HG03064 (cell line): ENCODE results near the gene ATP8A2.

Experiments
- ATAC-seq: cut with Tn5 transposase; IDR thresholded peaks from one replicate; pipeline ENCODE4 v1.9.1; 2021; ENCODE audit warnings: low read depth; ENCODE audit not compliant: unreplicated experiment

Gene ATP8A2

GRCh38 chr13:25717666-25718197 is 346.0 kb downstream of the ATP8A2 start:
- no peak for ATAC-seq

GRCh38 chr13:25719666-25720065 is 347.9 kb downstream of the ATP8A2 start:
- no peak for ATAC-seq

DNA sequence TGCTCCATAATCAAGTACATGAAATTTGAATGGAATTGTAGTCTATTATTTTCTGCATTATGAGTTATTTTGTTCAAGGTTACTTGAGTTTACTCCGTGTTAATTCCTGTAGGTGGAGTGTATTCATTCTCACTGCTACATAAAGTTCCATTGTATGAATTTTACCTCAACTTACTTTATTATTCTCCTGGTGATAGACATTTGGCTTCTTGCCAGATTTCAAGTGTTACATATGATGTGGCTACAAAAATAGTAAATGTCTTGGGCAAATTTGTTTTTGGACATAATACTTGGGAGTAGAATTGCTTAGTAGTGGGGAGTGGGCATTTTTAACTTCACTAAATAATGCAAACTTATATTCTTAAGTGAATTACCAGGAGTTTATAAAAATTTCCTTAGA is 351.1 kb downstream of the ATP8A2 start:
- ATAC-seq, result no peak

DNA sequence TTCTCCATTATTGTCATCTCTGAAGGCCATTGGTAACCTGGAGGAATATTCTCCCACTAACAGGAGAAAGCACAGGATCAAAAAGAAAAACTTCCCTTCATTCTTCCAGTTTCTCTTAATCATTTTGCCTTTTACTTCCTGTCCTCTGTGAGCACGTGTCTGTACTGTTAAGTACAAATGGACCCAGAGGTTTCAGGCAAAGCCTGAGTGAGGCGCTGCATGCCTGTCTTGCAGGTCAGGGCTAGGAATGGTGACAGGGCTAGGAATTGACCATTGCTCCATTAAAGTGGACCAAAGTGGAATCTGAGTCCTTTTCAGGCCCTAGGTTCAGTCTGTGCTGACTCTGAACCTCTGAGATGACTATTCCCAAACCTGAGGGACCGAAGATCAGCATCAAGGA is 353.3 kb downstream of the ATP8A2 start:
- no peak for ATAC-seq

- no peak for ATAC-seq
These were observed 355.5 kb downstream of the ATP8A2 start for GRCh38 chr13:25727250-25727649.

DNA sequence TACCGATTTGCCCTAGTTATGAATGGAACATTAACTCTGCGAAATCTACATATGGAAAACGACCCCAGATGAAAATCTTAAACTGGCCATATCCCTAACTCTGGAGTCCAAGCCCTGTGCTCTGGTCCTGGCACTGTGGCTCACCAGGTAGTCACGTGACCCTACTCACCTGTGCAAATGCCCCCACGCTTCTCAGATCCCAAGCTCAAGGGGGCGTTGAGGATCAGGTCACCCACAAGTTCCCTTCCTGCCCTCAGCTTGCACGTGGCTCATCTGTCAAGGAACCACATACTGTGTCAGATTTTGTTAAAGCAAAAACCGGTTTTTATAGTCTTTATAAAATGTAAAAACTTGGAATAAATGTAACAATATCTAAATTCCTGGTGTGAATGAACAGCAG is 356.0 kb downstream of the ATP8A2 start:
- ATAC-seq, result no peak

DNA sequence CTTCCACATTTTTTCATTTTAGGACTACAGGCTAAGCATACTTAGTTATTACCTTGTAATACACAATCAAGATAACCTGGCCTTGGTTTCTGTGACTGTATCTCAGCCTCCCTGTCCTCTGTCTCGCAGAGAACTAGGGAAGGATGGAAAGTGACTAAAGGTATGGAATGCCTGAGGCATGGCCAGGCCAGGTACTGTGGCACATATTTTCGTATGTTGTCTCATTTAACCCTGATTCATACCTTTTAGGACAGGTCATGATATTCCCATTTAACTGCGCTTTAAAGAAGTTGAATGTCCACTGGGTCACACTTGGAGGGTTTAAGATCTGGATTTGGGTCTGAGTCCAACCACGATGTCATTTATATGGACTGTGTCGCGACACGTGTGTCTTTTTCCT is 357.4 kb downstream of the ATP8A2 start:
- no peak for ATAC-seq

GRCh38 chr13:25731037-25731436 is 359.3 kb downstream of the ATP8A2 start:
- no peak for ATAC-seq

DNA sequence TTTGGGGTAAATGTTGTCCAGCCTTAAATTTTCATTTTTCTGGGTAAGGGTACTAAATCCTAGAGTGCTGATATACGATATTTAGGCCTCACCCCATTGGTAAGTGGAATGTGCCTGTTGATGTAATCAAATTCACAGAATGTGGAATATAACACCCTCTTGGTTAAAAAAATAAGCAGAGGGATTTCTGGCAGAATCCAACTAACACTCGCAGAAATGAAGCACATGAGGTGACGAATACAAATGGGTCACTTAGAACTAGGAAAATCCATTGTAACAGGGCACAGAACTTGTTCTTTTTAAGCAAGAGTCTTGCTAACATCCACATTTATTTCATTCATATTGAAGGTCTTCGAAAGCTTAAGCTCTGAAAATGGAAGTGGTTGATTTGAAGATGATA is 359.8 kb downstream of the ATP8A2 start:
- no peak for ATAC-seq

DNA sequence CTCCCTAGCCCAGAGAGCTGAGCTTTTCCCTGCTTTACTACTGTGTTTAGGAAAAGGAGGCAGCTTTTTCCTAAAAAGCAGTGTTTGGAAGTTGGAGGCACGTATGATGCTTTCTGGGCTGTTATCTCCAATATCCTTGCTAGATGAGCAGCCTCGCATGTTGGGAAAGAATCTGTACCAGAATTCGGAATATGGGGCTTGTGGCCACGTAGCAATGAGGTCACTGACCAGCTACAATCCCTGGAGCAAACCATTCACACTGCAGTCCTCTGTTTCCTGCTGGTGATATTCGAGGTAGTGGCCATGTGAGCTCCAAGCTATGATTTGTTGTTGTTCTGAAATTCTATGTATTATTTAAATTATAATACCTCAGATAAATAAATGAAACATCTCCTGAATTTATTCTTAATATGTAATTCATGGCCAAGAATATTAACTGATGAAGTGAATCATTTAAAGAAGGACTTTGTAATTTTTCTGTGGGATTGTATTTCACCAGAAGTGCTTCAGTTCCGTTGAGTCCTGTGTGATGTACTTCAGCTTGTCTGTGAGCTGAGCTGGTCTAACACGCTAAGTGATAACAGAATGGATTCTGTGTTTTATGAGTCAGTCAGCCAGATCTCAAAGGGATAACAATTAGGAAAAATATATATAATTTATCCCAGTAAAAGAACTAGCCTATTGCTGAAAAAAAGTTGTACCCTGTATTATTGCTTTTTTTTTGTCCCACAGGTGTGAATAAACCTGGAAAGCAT is 360.5 kb downstream of the ATP8A2 start:
- ATAC-seq, result no peak

DNA sequence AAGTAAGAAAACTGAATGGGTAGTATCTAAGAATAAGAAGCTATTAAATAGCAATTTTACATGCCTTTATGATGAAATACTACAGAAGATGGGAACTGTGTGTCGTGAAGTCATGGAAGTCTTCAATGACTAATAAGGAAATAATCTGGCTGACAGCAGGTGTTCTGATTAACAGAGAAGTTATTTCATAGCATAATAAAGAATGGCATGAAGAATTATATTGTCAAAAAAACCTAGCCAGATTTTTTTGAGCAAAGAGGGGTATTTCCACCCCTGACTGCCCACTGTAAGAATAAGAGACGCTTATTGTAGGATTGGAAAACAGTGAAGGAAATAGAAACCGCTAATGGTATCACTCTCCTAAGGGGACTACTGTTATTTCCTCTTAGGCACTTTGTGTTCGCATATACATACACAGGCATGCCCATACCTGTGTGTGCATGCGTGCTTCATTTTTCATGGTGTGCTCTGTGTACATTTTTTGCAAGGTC is 361.3 kb downstream of the ATP8A2 start:
- ATAC-seq, result no peak

DNA sequence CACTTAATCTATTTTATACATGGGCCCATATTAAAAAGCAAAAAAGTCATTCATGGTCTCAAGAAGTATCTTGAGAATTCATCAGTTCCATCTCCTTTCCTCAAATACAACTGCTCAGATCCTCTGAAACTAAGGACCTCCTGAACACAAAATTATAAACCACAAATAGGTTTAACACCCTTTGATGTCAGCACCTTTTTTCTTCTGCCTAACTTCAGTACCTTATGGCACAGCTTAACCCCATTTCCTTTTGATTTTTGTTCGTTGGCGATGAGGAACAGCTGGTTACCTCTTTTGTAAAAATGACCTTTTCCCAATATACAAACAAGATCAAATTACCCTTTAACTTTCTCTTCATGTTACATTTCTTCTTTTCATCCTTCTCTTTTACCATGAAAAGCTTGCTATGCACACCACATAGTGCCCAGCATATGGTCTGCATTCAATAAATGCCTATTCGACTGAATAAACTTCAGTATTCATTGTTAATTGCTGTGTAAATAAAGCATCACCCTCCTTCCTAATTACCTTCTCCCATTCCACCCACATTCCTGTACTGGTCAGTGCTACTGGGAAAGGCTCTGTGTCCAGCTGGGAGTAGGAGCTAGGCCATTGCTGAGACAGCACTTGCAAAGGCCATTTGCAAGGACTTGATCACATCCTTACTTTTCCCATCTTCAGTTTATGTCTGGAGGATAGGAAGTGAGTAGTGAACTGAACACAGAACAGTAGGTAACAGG is 362.1 kb downstream of the ATP8A2 start:
- no peak for ATAC-seq

- no peak for ATAC-seq
These were observed 366.8 kb downstream of the ATP8A2 start for GRCh38 chr13:25738342-25739196.

- no peak for ATAC-seq
These were observed 367.6 kb downstream of the ATP8A2 start for GRCh38 chr13:25739376-25739775.

DNA sequence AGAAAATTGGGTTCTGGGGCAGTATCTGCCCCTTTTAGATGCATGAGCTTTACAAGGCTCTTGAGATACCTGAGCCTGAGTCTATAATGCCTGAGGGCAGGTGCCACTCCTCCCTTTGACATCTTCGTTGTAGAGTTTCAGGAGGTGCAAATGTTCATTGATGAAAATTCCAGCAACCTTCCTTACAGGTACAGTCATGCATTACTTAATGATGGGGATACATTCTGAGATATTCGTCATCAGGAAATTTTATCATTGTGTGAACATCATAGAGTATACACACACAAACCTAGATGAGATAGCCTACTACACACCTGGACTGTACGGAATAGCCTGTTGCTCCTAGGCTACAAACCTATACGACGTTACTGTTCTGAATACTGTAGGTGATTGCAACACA is 370.0 kb downstream of the ATP8A2 start:
- ATAC-seq, result no peak

GRCh38 chr13:25742220-25742619 is 370.4 kb downstream of the ATP8A2 start:
- no peak for ATAC-seq

DNA sequence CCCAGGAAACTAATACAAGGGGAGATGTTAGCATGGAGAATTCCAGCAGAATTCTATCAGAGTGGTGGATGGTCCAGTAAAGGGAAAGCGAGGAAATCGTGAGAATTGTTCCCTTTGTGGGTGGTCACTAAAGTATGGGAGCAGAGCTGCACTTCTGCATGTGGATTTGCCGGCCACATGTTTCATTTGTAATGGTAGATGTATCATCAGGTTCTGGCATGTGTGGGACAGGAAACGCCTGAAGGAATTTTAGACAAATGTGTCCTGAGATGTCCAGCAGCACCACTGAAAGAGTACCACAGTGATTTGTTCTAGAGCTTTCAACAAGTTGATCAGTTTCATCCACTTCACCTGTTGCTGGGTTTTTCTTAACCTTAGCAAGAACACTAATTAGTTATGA is 371.6 kb downstream of the ATP8A2 start:
- ATAC-seq, result no peak

GRCh38 chr13:25744178-25744577 is 372.4 kb downstream of the ATP8A2 start:
- ATAC-seq, result no peak

- no peak for ATAC-seq
These were observed 374.4 kb downstream of the ATP8A2 start for GRCh38 chr13:25746131-25746530.

DNA sequence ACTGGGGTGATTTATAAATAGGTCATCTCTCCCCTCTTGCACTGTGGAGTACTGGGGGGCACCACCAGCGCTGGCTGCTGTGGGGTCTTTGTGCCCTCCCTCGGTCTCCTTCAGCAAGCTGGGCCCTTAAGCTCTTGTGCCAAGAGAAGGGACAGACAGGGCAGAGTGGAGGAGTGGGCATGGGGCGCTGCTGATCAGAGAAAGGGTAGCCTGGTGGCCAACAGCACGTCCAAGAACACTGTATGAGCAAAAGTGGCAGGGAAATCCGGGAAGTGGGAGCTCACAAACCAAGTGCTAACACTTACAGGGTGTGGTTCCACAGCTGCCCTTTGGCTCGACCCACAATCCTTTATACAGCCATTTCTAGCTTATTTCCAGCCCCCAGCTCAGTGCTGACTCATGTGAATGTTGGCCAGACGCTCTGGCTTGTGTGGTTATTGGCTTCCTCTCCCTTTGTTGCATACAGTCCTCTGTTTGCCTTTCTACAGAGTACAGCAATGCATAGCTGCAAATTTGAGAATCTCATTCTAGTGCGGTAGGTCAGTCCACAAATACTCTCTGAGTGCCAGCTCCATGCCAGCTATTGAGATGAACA is 381.3 kb downstream of the ATP8A2 start:
- no peak for ATAC-seq
